GM21576 (cell line): ENCODE results near the gene PRAMEF17.
"Not testable (repeated sequence)": the region's sequence is repeated elsewhere in the genome, so short reads cannot be mapped to it uniquely, and the experiment has no call there.

ENCODE experiments used
- ATAC-seq: cut with Tn5 transposase; IDR thresholded peaks from one replicate; pipeline ENCODE4 v1.9.1; 2021; ENCODE audit warnings: mild to moderate bottlenecking, moderate library complexity; ENCODE audit not compliant: unreplicated experiment

Gene PRAMEF17

GRCh38 chr1:13389332-13389731, at the start of gene PRAMEF17:
Gene PRAMEF17 (plus strand): TSS chr1:13389632. CDS start chr1:13389658, 26 bp downstream.
- ATAC-seq, result not testable (repeated sequence)

- not testable (repeated sequence) for ATAC-seq
These were observed 46.9 kb upstream of the PRAMEF17 start for GRCh38 chr1:13342496-13342895.

GRCh38 chr1:13347034-13347433, 42.4 kb upstream of the PRAMEF17 start, which contains the start of gene PRAMEF14:
Gene PRAMEF14 (minus strand): TSS chr1:13347134. CDS start chr1:13345314, 1,820 bp downstream.
- not testable (repeated sequence) for ATAC-seq

- ATAC-seq, result not testable (repeated sequence)
These were observed 36.0 kb upstream of the PRAMEF17 start for GRCh38 chr1:13353476-13353875.

GRCh38 chr1:13354475-13354874, 35.0 kb upstream of the PRAMEF17 start:
- not testable (repeated sequence) for ATAC-seq

GRCh38 chr1:13356774-13357173, 32.7 kb upstream of the PRAMEF17 start:
- not testable (repeated sequence) for ATAC-seq

- ATAC-seq, result not testable (repeated sequence)
These were observed 27.1 kb upstream of the PRAMEF17 start for GRCh38 chr1:13362364-13362763.

- ATAC-seq, result not testable (repeated sequence)
These were observed 24.5 kb upstream of the PRAMEF17 start for GRCh38 chr1:13364928-13365327.

GRCh38 chr1:13366536-13366935, 22.9 kb upstream of the PRAMEF17 start:
- not testable (repeated sequence) for ATAC-seq

GRCh38 chr1:13368544-13368943, 20.9 kb upstream of the PRAMEF17 start:
- not testable (repeated sequence) for ATAC-seq

- not testable (repeated sequence) for ATAC-seq
These were observed 10.4 kb upstream of the PRAMEF17 start for GRCh38 chr1:13378983-13379382.

GRCh38 chr1:13380380-13380779, 9.1 kb upstream of the PRAMEF17 start:
- not testable (repeated sequence) for ATAC-seq

- not testable (repeated sequence) for ATAC-seq
These were observed 3.6 kb downstream of the PRAMEF17 start for GRCh38 chr1:13393004-13393403.

GRCh38 chr1:13394761-13395160, 5.3 kb downstream of the PRAMEF17 start:
- ATAC-seq, result not testable (repeated sequence)

GRCh38 chr1:13395311-13395710, 5.9 kb downstream of the PRAMEF17 start:
- not testable (repeated sequence) for ATAC-seq

- ATAC-seq, result no peak
These were observed 18.4 kb downstream of the PRAMEF17 start for GRCh38 chr1:13407811-13408210.

- ATAC-seq, result not testable (repeated sequence)
These were observed 20.7 kb downstream of the PRAMEF17 start, which contains the start of gene PRAMEF20 for GRCh38 chr1:13410150-13410549. Gene PRAMEF20 (plus strand): TSS chr1:13410450. CDS start chr1:13416355, 5,905 bp downstream.

GRCh38 chr1:13430495-13430894, 41.1 kb downstream of the PRAMEF17 start:
- ATAC-seq, result no peak

GRCh38 chr1:13432251-13432650, 42.8 kb downstream of the PRAMEF17 start:
- no peak for ATAC-seq

- not testable (repeated sequence) for ATAC-seq
These were observed 44.4 kb downstream of the PRAMEF17 start for GRCh38 chr1:13433694-13434358.

GRCh38 chr1:13435458-13435857, 46.0 kb downstream of the PRAMEF17 start:
- ATAC-seq, result no peak

- not testable (repeated sequence) for ATAC-seq
These were observed 49.8 kb downstream of the PRAMEF17 start for GRCh38 chr1:13439104-13439783.
